ENCODE results near the gene CFAP90. TPM values are rescaled to one million over a fixed set of nuclear protein-coding genes. Genes with fewer than 3 reads are reported as not detected.

CFAP90 gene
- total RNA-seq, 1 donor from 2014 or later = 0.64 TPM

GRCh38 chr5:7823594-7823993, 27.3 kb downstream of the CFAP90 start:
- Histone ChIP-seq H3K4me3 (ENCODE audit: insufficient read depth, low read depth, low read length) (no peak overlapping the region), H3K79me2 (ENCODE audit: insufficient read depth, low read length) (no peaks in the 10 kb centered on the region), H3K27me3 (ENCODE audit: insufficient read depth, low read length) (no peaks in the 10 kb centered on the region), H2AFZ (ENCODE audit: low read depth, low read length) (no peak overlapping the region), H3K27ac (ENCODE audit: low read depth, low read length) (no peak overlapping the region), H3K9ac (ENCODE audit: low read length) (no peak overlapping the region), H3K4me1 (ENCODE audit: insufficient read depth, low read length) (no peaks in the 10 kb centered on the region), H3K36me3 (ENCODE audit: insufficient read depth, low read length) (no peaks in the 10 kb centered on the region), H3K4me2 (ENCODE audit: low read length) (no peak overlapping the region), H3K9me3 (ENCODE audit: insufficient read depth, low read depth, low read length) (no peaks in the 10 kb centered on the region), H4K20me1 (ENCODE audit: insufficient read depth, low read length) (no peaks in the 10 kb centered on the region)
- DNase-seq (ENCODE audit: low read depth) (no peak), FAIRE-seq (no peak)
- TF ChIP-seq EZH2 (IDR thresholded peaks at IDR 0.05; ENCODE audit: insufficient read depth, low read length) (no peak), CTCF (IDR thresholded peaks at IDR 0.05; ENCODE audit: insufficient read depth, low read depth, low read length) (no peak)
- H3K27ac Mint-ChIP-seq (ENCODE audit: unreplicated experiment) = no peak overlapping the region
- H3K4me3 Mint-ChIP-seq (ENCODE audit: unreplicated experiment) = no peak overlapping the region
- H3K36me3 Mint-ChIP-seq (ENCODE audit: low read depth, unreplicated experiment) = no peaks in the 10 kb centered on the region
- no peaks in the 10 kb centered on the region for H3K4me1 Mint-ChIP-seq (ENCODE audit: low read depth, unreplicated experiment)
- H3K9me3 Mint-ChIP-seq (ENCODE audit: unreplicated experiment) = no peaks in the 10 kb centered on the region
- no peaks in the 10 kb centered on the region for H3K27me3 Mint-ChIP-seq (ENCODE audit: low read depth, unreplicated experiment)

- no peak overlapping the region for H3K27ac ChIP-seq (ENCODE audit: low read depth, low read length)
- H3K9me3 ChIP-seq (ENCODE audit: insufficient read depth, low read depth, low read length) = no peaks in the 10 kb centered on the region
- TF ChIP-seq CTCF (IDR thresholded peaks at IDR 0.05; ENCODE audit: insufficient read depth, low read depth, low read length) = no peak
- no peak for TF ChIP-seq EZH2 (IDR thresholded peaks at IDR 0.05; ENCODE audit: insufficient read depth, low read length)
- H3K4me3 ChIP-seq (ENCODE audit: insufficient read depth, low read depth, low read length) = no peak overlapping the region
- H3K9ac ChIP-seq (ENCODE audit: low read length) = no peak overlapping the region
- H3K36me3 ChIP-seq (ENCODE audit: insufficient read depth, low read length) = no peaks in the 10 kb centered on the region
- H3K4me2 ChIP-seq (ENCODE audit: low read length) = no peak overlapping the region
- H2AFZ ChIP-seq (ENCODE audit: low read depth, low read length) = no peak overlapping the region
- no peaks in the 10 kb centered on the region for H3K27me3 Mint-ChIP-seq (ENCODE audit: low read depth, unreplicated experiment)
- H3K4me3 Mint-ChIP-seq (ENCODE audit: unreplicated experiment) = no peak overlapping the region
- no peaks in the 10 kb centered on the region for H4K20me1 ChIP-seq (ENCODE audit: insufficient read depth, low read length)
- no peak for DNase-seq (ENCODE audit: low read depth)
- no peak overlapping the region for H3K27ac Mint-ChIP-seq (ENCODE audit: unreplicated experiment)
- H3K79me2 ChIP-seq (ENCODE audit: insufficient read depth, low read length) = no peaks in the 10 kb centered on the region
- H3K4me1 Mint-ChIP-seq (ENCODE audit: low read depth, unreplicated experiment) = no peaks in the 10 kb centered on the region
- no peaks in the 10 kb centered on the region for H3K4me1 ChIP-seq (ENCODE audit: insufficient read depth, low read length)
- H3K27me3 ChIP-seq (ENCODE audit: insufficient read depth, low read length) = no peaks in the 10 kb centered on the region
- no peaks in the 10 kb centered on the region for H3K36me3 Mint-ChIP-seq (ENCODE audit: low read depth, unreplicated experiment)
- no peaks in the 10 kb centered on the region for H3K9me3 Mint-ChIP-seq (ENCODE audit: unreplicated experiment)
- FAIRE-seq = no peak
These were observed 28.5 kb downstream of the CFAP90 start for GRCh38 chr5:7822449-7822848.

- DNase-seq (ENCODE audit: low read depth) (no peak), FAIRE-seq (no peak)
- Histone ChIP-seq H3K4me3 (ENCODE audit: insufficient read depth, low read depth, low read length) (no peak overlapping the region), H3K4me1 (ENCODE audit: insufficient read depth, low read length) (no peaks in the 10 kb centered on the region), H3K27me3 (ENCODE audit: insufficient read depth, low read length) (no peaks in the 10 kb centered on the region), H3K79me2 (ENCODE audit: insufficient read depth, low read length) (no peaks in the 10 kb centered on the region), H2AFZ (ENCODE audit: low read depth, low read length) (peak overlapping the region; percentile 55), H3K27ac (ENCODE audit: low read depth, low read length) (no peak overlapping the region), H3K4me2 (ENCODE audit: low read length) (peak overlapping the region; percentile 35), H4K20me1 (ENCODE audit: insufficient read depth, low read length) (no peaks in the 10 kb centered on the region), H3K36me3 (ENCODE audit: insufficient read depth, low read length) (no peaks in the 10 kb centered on the region), H3K9me3 (ENCODE audit: insufficient read depth, low read depth, low read length) (no peaks in the 10 kb centered on the region), H3K9ac (ENCODE audit: low read length) (no peak overlapping the region)
- H3K4me1 Mint-ChIP-seq (ENCODE audit: low read depth, unreplicated experiment) = peaks cover 9% of the 10 kb centered on the region
- TF ChIP-seq EZH2 (IDR thresholded peaks at IDR 0.05; ENCODE audit: insufficient read depth, low read length) (no peak), CTCF (IDR thresholded peaks at IDR 0.05; ENCODE audit: insufficient read depth, low read depth, low read length) (no peak)
- no peaks in the 10 kb centered on the region for H3K36me3 Mint-ChIP-seq (ENCODE audit: low read depth, unreplicated experiment)
- H3K9me3 Mint-ChIP-seq (ENCODE audit: unreplicated experiment) = no peaks in the 10 kb centered on the region
- no peaks in the 10 kb centered on the region for H3K27me3 Mint-ChIP-seq (ENCODE audit: low read depth, unreplicated experiment)
- no peak overlapping the region for H3K27ac Mint-ChIP-seq (ENCODE audit: unreplicated experiment)
- no peak overlapping the region for H3K4me3 Mint-ChIP-seq (ENCODE audit: unreplicated experiment)
These were observed 34.4 kb downstream of the CFAP90 start for GRCh38 chr5:7816535-7816901.

Data from astrocyte (in vitro differentiated cells and primary cell).